ENCODE results near the gene NEK10. TPM values are rescaled to one million over a fixed set of nuclear protein-coding genes. Genes with fewer than 3 reads are reported as not detected.

Gene NEK10
- total and polyA plus RNA-seq, 9 of the 15 experiments (the other 6 are each of a cell fraction or from before 2014, with no cell fraction given) = 0.07 TPM; not detected in 8

- Histone ChIP-seq H3K27me3 (ENCODE audit: control insufficient read depth in 2 of 2, insufficient read depth in 2 of 2, low read length in 2 of 2) (no peaks in the 10 kb centered on the region), H4K20me1 (replicated peaks; ENCODE audit: control insufficient read depth, insufficient read depth, low read length) (no peaks in the 10 kb centered on the region), H3K9me3 (replicated peaks; ENCODE audit: control insufficient read depth, insufficient read depth, low read depth, low read length) (no peaks in the 10 kb centered on the region), H3K36me3 (ENCODE audit: control insufficient read depth, insufficient read depth, low read length) (no peaks in the 10 kb centered on the region), H3K4me1 (replicated peaks in 1 of 2; ENCODE audit: control insufficient read depth in 2 of 2, insufficient read depth in 2 of 2, low read length in 2 of 2) (no peaks in the 10 kb centered on the region), H3K4me3 (no peak overlapping the region), H2AFZ (ENCODE audit: low read depth, low read length) (no peak overlapping the region), H3K4me2 (ENCODE audit: insufficient read depth, low read length) (no peak overlapping the region), H3K9me1 (ENCODE audit: control insufficient read depth, insufficient read depth, low read length) (no peaks in the 10 kb centered on the region), H3K27ac (ENCODE audit: extremely low read depth, low read depth, low read length) (no peak overlapping the region), H3K9ac (ENCODE audit: insufficient read depth in 1 of 2, low read depth in 2 of 2, low read length in 2 of 2) (no peak overlapping the region), H3K79me2 (ENCODE audit: control insufficient read depth, insufficient read depth, low read length) (no peaks in the 10 kb centered on the region)
- WGBS (ENCODE audit: insufficient coverage, low coverage, missing lambda C conversion rate) = 22% methylated on average over 1 of the region's 1 CpG
- CTCF ChIA-PET (ENCODE audit: low intra/inter-chr PET ratio) = interaction anchor here (0.6 kb wide), 1 partner anchor 69 kb away, joined by 6 read pairs; no protein-coding TSS in a partner anchor
- TF ChIP-seq CREM (IDR thresholded peaks at IDR 0.05; ENCODE audit: low read depth) (no peak), MAFK (IDR thresholded peaks at IDR 0.05; ENCODE audit: low read length) (no peak), EWSR1 (IDR thresholded peaks at IDR 0.05; ENCODE audit: borderline replicate concordance, low read depth, partially characterized antibody) (no peak), POLR2G (IDR thresholded peaks at IDR 0.05; ENCODE audit: low read depth, low read length) (no peak), NFE2 (IDR thresholded peaks at IDR 0.05; ENCODE audit: low read depth) (no peak), ZNF197 (CRISPR knock-in tag; IDR thresholded peaks at IDR 0.05; ENCODE audit: low read depth) (no peak), PHB (CRISPR knock-in tag; IDR thresholded peaks at IDR 0.05) (no peak), CREB3L1 (IDR thresholded peaks at IDR 0.05; ENCODE audit: borderline replicate concordance, low read depth) (no peak), CAMTA2 (CRISPR knock-in tag; conservative IDR thresholded peaks at IDR 0.05) (no peak)
- FAIRE-seq = no peak
- intact Hi-C loops (cut with micrococcal nuclease) = no loop called here
- ATAC-seq = no peak
- POLR2A ChIA-PET = no interaction called here
- no peak for DNase-seq (ENCODE audit: extremely low read depth in 1 of 4, low spot score in 3 of 4)
- BruUV-seq (replicated peaks) = no TSS peak
- in situ Hi-C loops (cut with MboI) = no loop called here
Observed at GRCh38 chr3:27391796-27392195, 22.6 kb upstream of the NEK10 start.
